K562 (cell line): ENCODE data around the gene MTHFD2. TPM values are rescaled to one million over a fixed set of nuclear protein-coding genes. Genes with fewer than 3 reads are reported as not detected.

ENCODE experiments used
- ATAC-seq: fragments of 200-7000 bp; cut with Tn5 transposase; 3 replicates; pipeline ENCODE4 v1.9.1; 2020; ENCODE audit warnings: moderate library complexity
- BruUV-seq: library from RNA; stranded (reverse); fragments of 400-500 nt; replicated peaks from 2 replicates; lab custom pipeline; 2021; lab: Mats Ljungman, UMichigan
- CTCF ChIA-PET: fragments of 300-600 bp; formaldehyde crosslinking; extraction: SDS; loops from one replicate; lab custom pipeline; 2021; ENCODE audit warnings: low intra/inter-chr PET ratio; lab: Yijun Ruan, JAX
- POLR2A ChIA-PET: fragments of 300-600, 350-650 bp; sonication (Branson Sonifier 250); formaldehyde crosslinking; extraction: SDS; loops from one replicate; lab custom pipeline; 2021; ENCODE audit warnings: antibody characterized with exemption, inconsistent platforms; lab: Yijun Ruan, JAX
- DNase-seq, 4 experiments: peaks; one replicate each; pipeline versions ENCODE4 v3.0.0 to v3.0.0-alpha.2; 2011 to 2018; ENCODE audit warnings: low spot score in 3 of 4, mixed read lengths in 3 of 4; ENCODE audit errors: extremely low read depth in 1 of 4
- FAIRE-seq: peaks from 2 replicates; lab custom pipeline; 2011; peaks lifted over from hg19 to GRCh38; lab: Jason Lieb, UNC
- H2AFZ ChIP-seq: 2 replicates; pipeline ENCODE4 v1.6.0; 2011; ENCODE audit warnings: low read depth, low read length, control low read depth, inconsistent platforms
- H3K27ac ChIP-seq: fragments of 200-600 bp; 3 replicates; pipeline ENCODE4 v1.8.0; 2011; ENCODE audit warnings: low read depth, mild to moderate bottlenecking, control low read depth, inconsistent platforms, low read length, moderate library complexity, mixed read lengths; ENCODE audit errors: extremely low read depth
- H3K27me3 ChIP-seq, 2 experiments: fragments of 300-600 bp in 1 of 2; 2 replicates in 1 of 2; 3 replicates in 1 of 2; pipeline versions ENCODE4 v1.6.0 to v1.8.0; 2011; ENCODE audit warnings: inconsistent platforms in 2 of 2, low read length in 2 of 2, mild to moderate bottlenecking in 1 of 2, mixed read lengths in 1 of 2, moderate library complexity in 1 of 2; ENCODE audit not compliant: control insufficient read depth in 2 of 2, insufficient read depth in 2 of 2
- H3K36me3 ChIP-seq: fragments of 300-600 bp; 3 replicates; pipeline ENCODE4 v1.8.0; 2011; ENCODE audit warnings: mild to moderate bottlenecking, low read length, inconsistent platforms; ENCODE audit not compliant: control insufficient read depth, insufficient read depth
- H3K4me1 ChIP-seq, 2 experiments: fragments of 200-600 bp in 1 of 2; replicated peaks in 1 of 2; 2 replicates in 1 of 2; 3 replicates in 1 of 2; pipeline versions ENCODE4 v1.5.1 to v1.8.0; 2011; ENCODE audit warnings: inconsistent platforms in 2 of 2, low read length in 2 of 2, mild to moderate bottlenecking in 1 of 2, mixed read lengths in 1 of 2, moderate library complexity in 1 of 2; ENCODE audit not compliant: control insufficient read depth in 2 of 2, insufficient read depth in 2 of 2
- H3K4me2 ChIP-seq: 2 replicates; pipeline ENCODE4 v1.6.1; 2011; ENCODE audit warnings: low read length, control low read depth, inconsistent platforms, mixed read lengths; ENCODE audit not compliant: insufficient read depth
- H3K4me3 ChIP-seq: fragments of 200-600 bp; sonication (generic), shearing (Covaris generic); 2 replicates; pipeline ENCODE4 v1.5.1; 2016; ENCODE audit warnings: control low read depth, inconsistent platforms
- H3K79me2 ChIP-seq: fragments of 200-600 bp; 3 replicates; pipeline ENCODE4 v1.8.0; 2011; ENCODE audit warnings: low read length, inconsistent platforms; ENCODE audit not compliant: control insufficient read depth, insufficient read depth
- H3K9ac ChIP-seq, 2 experiments: 2 replicates each; pipeline versions ENCODE4 v1.6.0 to v1.6.1; 2011; ENCODE audit warnings: low read depth in 2 of 2, low read length in 2 of 2, control low read depth in 1 of 2, inconsistent platforms in 1 of 2, mild to moderate bottlenecking in 1 of 2, mixed read lengths in 1 of 2; ENCODE audit not compliant: insufficient read depth in 1 of 2
- H3K9me1 ChIP-seq: one replicate; pipeline ENCODE4 v1.6.0; 2011; ENCODE audit warnings: inconsistent platforms, mild to moderate bottlenecking, low read length, moderate library complexity; ENCODE audit not compliant: control insufficient read depth, insufficient read depth
- H3K9me3 ChIP-seq: replicated peaks from 2 replicates; pipeline ENCODE4 v1.5.1; 2011; ENCODE audit warnings: low read depth, low read length, inconsistent platforms; ENCODE audit not compliant: control insufficient read depth, insufficient read depth
- H4K20me1 ChIP-seq: replicated peaks from 2 replicates; pipeline ENCODE4 v1.6.1; 2011; ENCODE audit warnings: low read length, inconsistent platforms, mixed read lengths; ENCODE audit not compliant: control insufficient read depth, insufficient read depth
- ILK ChIP-seq: fragments of 450-650 bp; IDR thresholded peaks from 2 replicates; pipeline ENCODE4 v1.6.1; 2016; ENCODE audit warnings: missing genetic modification characterization, low read depth, mild to moderate bottlenecking, missing compliant biosample characterization, moderate library complexity, borderline replicate concordance
- POLR2H ChIP-seq: IDR thresholded peaks from 2 replicates; pipeline ENCODE4 v1.6.1; 2016; ENCODE audit warnings: missing genetic modification characterization, low read depth, mild to moderate bottlenecking, control low read depth, missing compliant biosample characterization, moderate library complexity
- SMARCE1 ChIP-seq: fragments of 450-650 bp; IDR thresholded peaks from 2 replicates; pipeline ENCODE4 v1.7.1; 2016; ENCODE audit warnings: mild to moderate bottlenecking
- SP1 ChIP-seq: sonication (generic); formaldehyde crosslinking; IDR thresholded peaks from 2 replicates; pipeline ENCODE4 v1.8.1; 2022; ENCODE audit warnings: mild to moderate bottlenecking, missing genetic modification reagents
- ZBTB5 ChIP-seq: fragments of 450-650 bp; IDR thresholded peaks from 2 replicates; pipeline ENCODE4 v1.6.1; 2017; ENCODE audit warnings: antibody characterized with exemption
- ZFP1 ChIP-seq: fragments of 450-650 bp; formaldehyde crosslinking; IDR thresholded peaks from 2 replicates; pipeline ENCODE4 v1.4.0; 2020; ENCODE audit warnings: mild to moderate bottlenecking, mixed read lengths
- ZNF609 ChIP-seq: sonication (generic); formaldehyde crosslinking; IDR thresholded peaks from 2 replicates; pipeline ENCODE4 v1.8.1; 2023; ENCODE audit warnings: missing genetic modification reagents, mild to moderate bottlenecking, borderline replicate concordance
- WGBS: fragments of 100-300 bp; shearing (Covaris generic); methylation state at CpG from one replicate; pipeline ENCODE4 v1.1.6; 2016; ENCODE audit warnings: low coverage, mixed read lengths; ENCODE audit not compliant: insufficient coverage; ENCODE audit errors: missing lambda C conversion rate; 5-methylcytosine and 5-hydroxymethylcytosine counted together
- in situ Hi-C: fragments of 300-500 bp; cut with MboI; formaldehyde crosslinking; loops from 4 replicates; pipeline ENCODE4 v1.15.0; 2018; ENCODE audit warnings: inconsistent platforms, mixed read lengths
- intact Hi-C: fragments of 100-400 bp; cut with micrococcal nuclease; formaldehyde crosslinking; loops from 2 replicates; pipeline ENCODE4 v1.14.2; 2022
- polyA plus RNA-seq, 8 experiments: library from polyadenylated mRNA; depleted of rRNA in 4 of 8; stranded (reverse) in 5 of 8; unstranded in 3 of 8; fragments of >200 nt; fragmentation: Nextera tagmentation in 2 of 8; fragmentation: Illumina TruSeq in 1 of 8; extraction: Ambion mirVana in 2 of 8; extraction: Trizol in 1 of 8; gene quantifications; 2 replicates each; pipeline versions ENCODE4 v1.2.1 to v1.2.3, GENCODE V29; 2011 to 2014; ENCODE audit warnings: inconsistent platforms in 1 of 8, missing spikeins in 1 of 8
- total RNA-seq, 7 experiments: library from RNA; depleted of rRNA in 6 of 7; stranded (reverse); fragments of >200 nt in 6 of 7; fragmentation: Illumina TruSeq in 2 of 7; extraction: Trizol in 2 of 7; gene quantifications; 2 replicates each; pipeline versions ENCODE4 v1.2.1 to v1.2.3, GENCODE V29; 2011 to 2021; ENCODE audit warnings: low replicate concordance in 1 of 7
- TF ChIP-seq, protein P1 (sequence below): IDR thresholded peaks from 2 replicates; pipeline ENCODE4 v1.6.1; 2016; ENCODE audit warnings: missing genetic modification characterization, missing compliant biosample characterization

The MTHFD2 gene
- total and polyA plus RNA-seq, 9 of the 15 experiments (the other 6 are each of a cell fraction or from before 2014, with no cell fraction given) = 113 to 520 (median 234) TPM

DNA sequence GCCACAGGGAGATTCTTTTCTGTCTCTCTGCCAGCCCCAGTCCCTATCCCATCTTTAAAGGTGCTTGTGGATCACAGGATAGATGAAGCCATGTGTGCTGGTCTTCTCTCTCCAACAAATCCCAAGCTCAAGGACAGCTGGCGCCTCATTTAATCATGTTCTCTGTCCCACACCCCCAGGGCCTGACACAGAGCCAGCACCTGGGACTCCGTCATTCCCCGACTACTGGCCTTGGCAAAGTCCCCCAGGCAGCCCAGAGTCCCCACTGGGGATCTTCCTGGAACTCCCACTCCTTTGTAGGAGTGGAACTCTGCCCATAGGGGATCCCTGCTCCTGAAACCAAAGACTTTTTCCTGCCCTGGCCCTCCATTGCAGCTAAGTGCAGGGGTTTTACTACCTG lies 60.8 kb downstream of the MTHFD2 start (continued):
- no peak for TF ChIP-seq ZBTB5
- no peak for TF ChIP-seq SMARCE1
- TF ChIP-seq ILK (tag) = no peak

DNA sequence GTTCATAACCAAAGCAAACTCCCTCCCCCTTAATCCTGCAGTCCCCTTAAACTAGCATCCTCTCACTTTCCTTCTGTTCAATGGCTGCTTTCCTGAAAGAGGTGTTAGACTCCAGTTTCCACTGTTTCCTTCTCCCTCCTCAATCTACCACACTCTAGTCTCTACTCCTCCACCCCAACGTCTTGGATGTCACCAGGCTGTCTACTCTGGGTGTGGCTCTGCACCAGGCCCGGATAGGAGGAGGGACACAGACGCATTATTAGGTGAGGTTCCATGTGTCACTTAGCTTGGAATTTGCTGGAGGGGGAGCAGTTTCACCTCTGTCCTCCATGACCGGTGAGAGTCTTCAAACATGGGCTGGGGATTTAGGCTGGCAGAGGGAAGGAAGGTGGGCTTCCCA lies 61.3 kb downstream of the MTHFD2 start:
- ChIA-PET CTCF (no interaction called here), POLR2A (no interaction called here)
- BruUV-seq = no TSS peak
- H4K20me1 ChIP-seq = no peaks in the 10 kb centered on the region
- H3K27ac ChIP-seq = no peak overlapping the region
- H3K9ac ChIP-seq = no peak overlapping the region
- no peak overlapping the region for H3K4me2 ChIP-seq
- H2AFZ ChIP-seq = no peak overlapping the region
- intact Hi-C loops = loop anchor here (10.0 kb wide), 2 partner anchors 325 to 435 kb away; partner anchors contain the start of gene STAMBP
- H3K9me3 ChIP-seq = no peaks in the 10 kb centered on the region
- no peaks in the 10 kb centered on the region for H3K9me1 ChIP-seq
- H3K79me2 ChIP-seq = no peaks in the 10 kb centered on the region
- FAIRE-seq = no peak
- H3K36me3 ChIP-seq = no peaks in the 10 kb centered on the region
- no peak for DNase-seq
- in situ Hi-C loops = loop anchor here (10.0 kb wide), 1 partner anchor 335 kb away; no protein-coding TSS in a partner anchor
- peaks cover 3% of the 10 kb centered on the region in 2 experiments; a peak in 2 of 5 replicates for H3K4me1 ChIP-seq
- peak; percentile 35; the same call in 1 of the 3 replicates for ATAC-seq
- H3K27me3 ChIP-seq = peaks cover 2 to 29% of the 10 kb centered on the region in 2 experiments; a peak in 2 of 5 replicates
- no peak overlapping the region for H3K4me3 ChIP-seq
- WGBS = 0% methylated on average over 4 of the region's 4 CpGs
- TF ChIP-seq POLR2H (no peak), ZNF609 (CRISPR knock-in tag) (no peak), ZFP1 (CRISPR knock-in tag) (no peak), SP1 (CRISPR knock-in tag) (no peak)
- TF ChIP-seq, protein P1, sequence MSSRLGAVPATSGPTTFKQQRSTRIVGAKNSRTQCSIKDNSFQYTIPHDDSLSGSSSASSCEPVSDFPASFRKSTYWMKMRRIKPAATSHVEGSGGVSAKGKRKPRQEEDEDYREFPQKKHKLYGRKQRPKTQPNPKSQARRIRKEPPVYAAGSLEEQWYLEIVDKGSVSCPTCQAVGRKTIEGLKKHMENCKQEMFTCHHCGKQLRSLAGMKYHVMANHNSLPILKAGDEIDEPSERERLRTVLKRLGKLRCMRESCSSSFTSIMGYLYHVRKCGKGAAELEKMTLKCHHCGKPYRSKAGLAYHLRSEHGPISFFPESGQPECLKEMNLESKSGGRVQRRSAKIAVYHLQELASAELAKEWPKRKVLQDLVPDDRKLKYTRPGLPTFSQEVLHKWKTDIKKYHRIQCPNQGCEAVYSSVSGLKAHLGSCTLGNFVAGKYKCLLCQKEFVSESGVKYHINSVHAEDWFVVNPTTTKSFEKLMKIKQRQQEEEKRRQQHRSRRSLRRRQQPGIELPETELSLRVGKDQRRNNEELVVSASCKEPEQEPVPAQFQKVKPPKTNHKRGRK = no peak
